Activated CD8-positive, alpha-beta memory T cell treated with anti-CD3 and anti-CD28 coated beads for 1 hour (primary cell): ENCODE data around the gene NCEH1.
"Not testable (repeated sequence)": the region's sequence is repeated elsewhere in the genome, so short reads cannot be mapped to it uniquely, and the experiment has no call there.

Experiments used
- DNase-seq, 2 donors: peaks; one replicate each; pipeline ENCODE4 v3.0.0-alpha.2; 2020; ENCODE audit warnings: low read depth in 1 of 2; ENCODE audit errors: extremely low read depth in 1 of 2

Gene NCEH1

GRCh38 chr3:172676196-172676922 lies 34.5 kb downstream of the NCEH1 start:
- no peak for DNase-seq

- DNase-seq, result no peak
Measured at GRCh38 chr3:172675441-172676193, 35.2 kb downstream of the NCEH1 start.

GRCh38 chr3:172673210-172673679 lies 37.6 kb downstream of the NCEH1 start:
- DNase-seq, result peak; percentile 1 to 9

GRCh38 chr3:172669021-172669420 lies 41.8 kb downstream of the NCEH1 start:
- no peak for DNase-seq

GRCh38 chr3:172666873-172667694 lies 43.8 kb downstream of the NCEH1 start:
- peak; percentile 32 to 60 for DNase-seq

GRCh38 chr3:172666181-172666872 lies 44.5 kb downstream of the NCEH1 start:
- DNase-seq, result no peak

- DNase-seq, result not testable (repeated sequence)
Measured at GRCh38 chr3:172665510-172665909, 45.4 kb downstream of the NCEH1 start.

GRCh38 chr3:172660421-172660820 lies 50.4 kb downstream of the NCEH1 start:
- DNase-seq, result not testable (repeated sequence)

- no peak for DNase-seq
Measured at GRCh38 chr3:172659246-172660002, 51.4 kb downstream of the NCEH1 start.

- DNase-seq, result no peak
Measured at GRCh38 chr3:172658344-172659245, 52.3 kb downstream of the NCEH1 start.

- DNase-seq, result no peak
Measured at GRCh38 chr3:172656602-172657001, 54.3 kb downstream of the NCEH1 start.

- no peak for DNase-seq
Measured at GRCh38 chr3:172655388-172655787, 55.5 kb downstream of the NCEH1 start.

GRCh38 chr3:172654470-172654869 lies 56.4 kb downstream of the NCEH1 start:
- no peak for DNase-seq

- DNase-seq, result no peak
Measured at GRCh38 chr3:172653004-172653572, 57.8 kb downstream of the NCEH1 start.

GRCh38 chr3:172651936-172652625 lies 58.8 kb downstream of the NCEH1 start:
- no peak for DNase-seq

GRCh38 chr3:172649987-172650386 lies 60.9 kb downstream of the NCEH1 start:
- no peak for DNase-seq

- DNase-seq, result no peak
Measured at GRCh38 chr3:172648747-172649146, 62.1 kb downstream of the NCEH1 start.

GRCh38 chr3:172647823-172648222 lies 63.0 kb downstream of the NCEH1 start:
- DNase-seq, result no peak
